ENCODE results near the gene PSMD13. TPM values are rescaled to one million over a fixed set of nuclear protein-coding genes. Genes with fewer than 3 reads are reported as not detected.

Gene PSMD13
- polyA plus RNA-seq, 1 donor (not counting 4 experiments of a cell fraction or from before 2014, with no cell fraction given) = 184 TPM

DNA sequence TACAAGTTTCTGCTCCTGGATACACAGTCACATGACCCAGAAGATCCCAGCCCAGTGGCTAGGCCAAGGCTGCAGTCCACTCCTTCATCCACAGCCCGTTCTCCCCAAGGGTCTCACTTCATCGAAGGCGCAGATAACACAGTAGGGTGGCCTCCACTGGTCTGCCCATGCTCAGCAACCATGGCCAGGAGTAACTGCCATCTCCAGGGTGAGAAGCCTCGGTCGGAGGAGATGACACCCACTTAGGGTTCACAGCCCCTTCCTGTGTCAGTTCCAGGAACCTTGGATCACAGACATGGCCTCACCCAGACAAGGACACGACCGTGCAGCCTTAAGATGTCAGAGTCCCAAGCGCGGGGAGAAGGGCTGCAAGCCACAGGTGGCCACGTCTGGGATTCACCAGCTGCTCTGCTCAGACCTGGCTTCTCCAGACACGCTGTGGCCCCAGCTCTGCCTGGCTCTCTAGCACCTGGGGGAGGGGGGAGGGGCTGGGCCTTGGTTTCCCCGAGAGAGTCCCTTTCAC, 32.1 kb upstream of the PSMD13 start:
- Histone ChIP-seq H3K4me1 (ENCODE audit: control insufficient read depth, extremely low read depth, insufficient read depth, low read length) (peaks cover 12% of the 10 kb centered on the region), H3K27me3 (ENCODE audit: control insufficient read depth, extremely low read depth, insufficient read depth, low read length) (no peaks in the 10 kb centered on the region), H3K9me3 (ENCODE audit: control insufficient read depth, low read depth, low read length) (no peaks in the 10 kb centered on the region), H4K20me1 (ENCODE audit: control insufficient read depth, extremely low read depth, insufficient read depth, low read length) (peaks cover 8% of the 10 kb centered on the region), H3K27ac (ENCODE audit: control insufficient read depth, insufficient read depth, low read length) (no peak overlapping the region), H3K36me3 (ENCODE audit: control insufficient read depth in 2 of 2, extremely low read depth in 1 of 2, insufficient read depth in 2 of 2, low read length in 2 of 2) (peaks cover 27 to 32% of the 10 kb centered on the region in 2 experiments), H3K9me1 (ENCODE audit: control insufficient read depth, extremely low read depth, insufficient read depth, low read length) (peaks cover 2% of the 10 kb centered on the region), H3K9ac (ENCODE audit: control insufficient read depth, extremely low read depth, insufficient read depth, low read length) (no peak overlapping the region), H3K4me2 (ENCODE audit: control insufficient read depth, extremely low read depth, insufficient read depth, low read depth, low read length) (no peak overlapping the region), H2AFZ (ENCODE audit: control insufficient read depth, low read length) (no peak overlapping the region), H3K79me2 (ENCODE audit: control insufficient read depth, insufficient read depth, low read length) (peaks cover 50% of the 10 kb centered on the region), H3K4me3 (ENCODE audit: control insufficient read depth in 2 of 3, extremely low read depth in 1 of 3, insufficient read depth in 2 of 3, low read depth in 1 of 3, low read length in 3 of 3) (no peak overlapping the region)
- FAIRE-seq (no peak), DNase-seq (ENCODE audit: low read depth, low spot score) (no peak)
- TF ChIP-seq EZH2 (IDR thresholded peaks at IDR 0.05; ENCODE audit: low read length) = no peak
- TF ChIP-seq, protein P1, sequence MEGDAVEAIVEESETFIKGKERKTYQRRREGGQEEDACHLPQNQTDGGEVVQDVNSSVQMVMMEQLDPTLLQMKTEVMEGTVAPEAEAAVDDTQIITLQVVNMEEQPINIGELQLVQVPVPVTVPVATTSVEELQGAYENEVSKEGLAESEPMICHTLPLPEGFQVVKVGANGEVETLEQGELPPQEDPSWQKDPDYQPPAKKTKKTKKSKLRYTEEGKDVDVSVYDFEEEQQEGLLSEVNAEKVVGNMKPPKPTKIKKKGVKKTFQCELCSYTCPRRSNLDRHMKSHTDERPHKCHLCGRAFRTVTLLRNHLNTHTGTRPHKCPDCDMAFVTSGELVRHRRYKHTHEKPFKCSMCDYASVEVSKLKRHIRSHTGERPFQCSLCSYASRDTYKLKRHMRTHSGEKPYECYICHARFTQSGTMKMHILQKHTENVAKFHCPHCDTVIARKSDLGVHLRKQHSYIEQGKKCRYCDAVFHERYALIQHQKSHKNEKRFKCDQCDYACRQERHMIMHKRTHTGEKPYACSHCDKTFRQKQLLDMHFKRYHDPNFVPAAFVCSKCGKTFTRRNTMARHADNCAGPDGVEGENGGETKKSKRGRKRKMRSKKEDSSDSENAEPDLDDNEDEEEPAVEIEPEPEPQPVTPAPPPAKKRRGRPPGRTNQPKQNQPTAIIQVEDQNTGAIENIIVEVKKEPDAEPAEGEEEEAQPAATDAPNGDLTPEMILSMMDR (optimal IDR thresholded peaks at IDR 0.05 in 1 of 3, IDR thresholded peaks at IDR 0.05 in 1 of 3, conservative IDR thresholded peaks at IDR 0.05 in 1 of 3; ENCODE audit: extremely low read depth in 1 of 3, insufficient read depth in 2 of 3, low read length in 3 of 3) = no peak
- dilution Hi-C loops (cut with MboI; ENCODE audit: extremely low pct_ligation_motif_present, low sequenced_read_pairs) = no loop called here

DNA sequence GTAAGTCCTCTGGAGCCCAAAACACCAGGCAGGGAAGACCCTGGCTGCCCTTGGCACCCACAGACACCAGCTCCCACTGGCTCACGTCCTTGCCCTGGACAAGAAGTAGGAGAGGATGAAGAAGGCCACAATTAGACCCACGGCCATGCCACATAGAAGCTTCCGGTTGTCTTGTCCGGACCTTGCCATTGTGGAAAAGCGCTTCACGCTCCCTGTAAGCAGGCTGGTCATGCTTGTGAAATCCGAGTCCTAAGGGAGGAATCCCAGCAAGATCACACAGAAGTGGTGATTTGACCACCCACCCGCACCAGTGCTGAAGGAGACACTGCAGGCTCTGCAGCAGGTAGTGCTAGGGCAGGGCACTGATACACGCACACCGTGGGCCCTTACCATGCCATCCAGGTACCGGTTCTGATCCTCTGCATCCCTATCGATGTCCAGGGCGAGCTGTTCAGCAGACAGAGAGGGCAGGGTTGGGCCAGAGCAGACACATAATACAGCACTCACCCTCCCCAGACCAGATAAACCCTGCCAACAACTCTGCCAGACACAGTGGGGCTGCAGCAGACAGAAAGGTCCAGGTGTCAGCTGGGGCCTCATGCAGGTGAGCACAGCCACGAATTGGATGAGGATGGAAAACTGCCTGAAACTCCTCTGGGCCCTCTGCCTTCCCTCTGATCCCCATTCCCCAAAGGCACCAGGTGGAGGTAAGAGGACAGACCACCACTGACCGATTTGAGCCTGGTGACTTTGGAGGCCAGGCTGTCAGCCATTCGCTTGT, 31.4 kb upstream of the PSMD13 start:
- H3K27me3 ChIP-seq (ENCODE audit: control insufficient read depth, extremely low read depth, insufficient read depth, low read length) = no peaks in the 10 kb centered on the region
- peak overlapping the region in 1 of 3 experiments; percentile 90 for H3K4me3 ChIP-seq (ENCODE audit: control insufficient read depth in 2 of 3, extremely low read depth in 1 of 3, insufficient read depth in 2 of 3, low read depth in 1 of 3, low read length in 3 of 3)
- peak overlapping the region; percentile 97 for H3K4me2 ChIP-seq (ENCODE audit: control insufficient read depth, extremely low read depth, insufficient read depth, low read depth, low read length)
- H3K4me1 ChIP-seq (ENCODE audit: control insufficient read depth, extremely low read depth, insufficient read depth, low read length) = peaks cover 20% of the 10 kb centered on the region
- peaks cover 8% of the 10 kb centered on the region for H4K20me1 ChIP-seq (ENCODE audit: control insufficient read depth, extremely low read depth, insufficient read depth, low read length)
- no peak overlapping the region for H3K27ac ChIP-seq (ENCODE audit: control insufficient read depth, insufficient read depth, low read length)
- dilution Hi-C loops (cut with MboI; ENCODE audit: extremely low pct_ligation_motif_present, low sequenced_read_pairs) = no loop called here
- no peak overlapping the region for H2AFZ ChIP-seq (ENCODE audit: control insufficient read depth, low read length)
- peaks cover 30 to 39% of the 10 kb centered on the region in 2 experiments for H3K36me3 ChIP-seq (ENCODE audit: control insufficient read depth in 2 of 2, extremely low read depth in 1 of 2, insufficient read depth in 2 of 2, low read length in 2 of 2)
- H3K79me2 ChIP-seq (ENCODE audit: control insufficient read depth, insufficient read depth, low read length) = peaks cover 57% of the 10 kb centered on the region
- H3K9me3 ChIP-seq (ENCODE audit: control insufficient read depth, low read depth, low read length) = no peaks in the 10 kb centered on the region
- FAIRE-seq (no peak), DNase-seq (ENCODE audit: low read depth, low spot score) (no peak)
- peaks cover 2% of the 10 kb centered on the region for H3K9me1 ChIP-seq (ENCODE audit: control insufficient read depth, extremely low read depth, insufficient read depth, low read length)
- H3K9ac ChIP-seq (ENCODE audit: control insufficient read depth, extremely low read depth, insufficient read depth, low read length) = peak overlapping the region; percentile 85
- no peak for TF ChIP-seq EZH2 (IDR thresholded peaks at IDR 0.05; ENCODE audit: low read length)
- TF ChIP-seq, protein P1 (optimal IDR thresholded peaks at IDR 0.05 in 1 of 3, IDR thresholded peaks at IDR 0.05 in 1 of 3, conservative IDR thresholded peaks at IDR 0.05 in 1 of 3; ENCODE audit: extremely low read depth in 1 of 3, insufficient read depth in 2 of 3, low read length in 3 of 3) = no peak

Measured in keratinocyte (primary cell).